GM12873 (cell line): ENCODE measurements around the gene ZNF107.

Source experiments
- TF ChIP-seq, protein P1 (sequence below): IDR thresholded peaks from 2 replicates; pipeline ENCODE4 v1.5.1; 2012; ENCODE audit warnings: low read depth, mild to moderate bottlenecking, moderate library complexity, low read length, control low read depth; ENCODE audit not compliant: insufficient read depth; ENCODE audit errors: missing control alignments

ZNF107 gene

GRCh38 chr7:64753032-64753431 lies 87.1 kb downstream of the ZNF107 start:
- TF ChIP-seq, protein P1, sequence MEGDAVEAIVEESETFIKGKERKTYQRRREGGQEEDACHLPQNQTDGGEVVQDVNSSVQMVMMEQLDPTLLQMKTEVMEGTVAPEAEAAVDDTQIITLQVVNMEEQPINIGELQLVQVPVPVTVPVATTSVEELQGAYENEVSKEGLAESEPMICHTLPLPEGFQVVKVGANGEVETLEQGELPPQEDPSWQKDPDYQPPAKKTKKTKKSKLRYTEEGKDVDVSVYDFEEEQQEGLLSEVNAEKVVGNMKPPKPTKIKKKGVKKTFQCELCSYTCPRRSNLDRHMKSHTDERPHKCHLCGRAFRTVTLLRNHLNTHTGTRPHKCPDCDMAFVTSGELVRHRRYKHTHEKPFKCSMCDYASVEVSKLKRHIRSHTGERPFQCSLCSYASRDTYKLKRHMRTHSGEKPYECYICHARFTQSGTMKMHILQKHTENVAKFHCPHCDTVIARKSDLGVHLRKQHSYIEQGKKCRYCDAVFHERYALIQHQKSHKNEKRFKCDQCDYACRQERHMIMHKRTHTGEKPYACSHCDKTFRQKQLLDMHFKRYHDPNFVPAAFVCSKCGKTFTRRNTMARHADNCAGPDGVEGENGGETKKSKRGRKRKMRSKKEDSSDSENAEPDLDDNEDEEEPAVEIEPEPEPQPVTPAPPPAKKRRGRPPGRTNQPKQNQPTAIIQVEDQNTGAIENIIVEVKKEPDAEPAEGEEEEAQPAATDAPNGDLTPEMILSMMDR = no peak

DNA sequence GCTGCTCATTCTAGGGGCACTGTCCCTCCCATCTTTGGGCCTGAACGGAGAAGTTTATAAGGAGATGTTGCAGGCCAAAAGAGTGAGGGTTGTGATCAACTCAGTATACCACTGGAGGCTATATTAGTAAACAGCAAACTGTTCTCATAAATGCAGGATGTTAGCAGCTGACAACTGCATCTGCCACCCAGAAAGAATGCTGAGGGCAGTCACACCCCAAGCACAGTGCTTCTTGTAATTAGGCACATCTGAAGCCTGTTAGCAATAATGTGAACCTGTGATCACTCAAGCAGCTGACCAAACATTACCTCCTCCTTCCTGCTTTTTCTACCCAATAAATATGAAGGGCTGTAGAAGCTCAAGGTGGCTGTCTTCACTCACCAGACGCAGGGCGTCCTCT lies 89.9 kb downstream of the ZNF107 start:
- TF ChIP-seq, protein P1 = no peak

DNA sequence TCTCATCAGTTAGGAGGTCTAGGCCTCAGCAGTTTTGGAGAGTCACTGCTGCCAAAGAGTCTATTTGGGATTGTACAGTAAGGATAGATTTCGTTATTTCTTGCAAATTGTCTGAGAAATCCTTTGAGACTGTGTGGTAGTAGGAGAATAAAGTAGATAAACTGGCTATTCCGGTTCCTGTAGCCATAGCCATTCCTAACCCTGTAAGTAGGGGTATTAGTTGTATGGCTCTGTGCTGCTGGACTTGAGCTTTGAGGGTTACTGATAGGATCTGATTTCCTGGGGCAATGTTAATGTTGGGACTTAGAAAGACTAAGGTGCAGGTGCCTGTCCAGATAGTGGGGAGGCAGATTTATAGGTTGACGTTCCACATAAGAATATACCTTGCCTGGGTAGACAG lies 92.2 kb downstream of the ZNF107 start:
- TF ChIP-seq, protein P1 = no peak
